Measurements from ENCODE around the gene OR5A2.
"Not testable (repeated sequence)": the region's sequence is repeated elsewhere in the genome, so short reads cannot be mapped to it uniquely, and the experiment has no call there.

The OR5A2 gene

GRCh38 chr11:59426361-59427067 lies at the start of gene OR5A2:
TSS of gene OR5A2 (minus strand) at chr11:59426413. CDS start at chr11:59422953, 3,460 bp downstream.
- DNase-seq (ENCODE audit: low read depth) = no peak

GRCh38 chr11:59475176-59475575 lies 49.0 kb upstream of the OR5A2 start:
- no peak for DNase-seq (ENCODE audit: low read depth)

- no peak for DNase-seq (ENCODE audit: low read depth)
These were observed 46.8 kb upstream of the OR5A2 start, which contains the start of gene OR4D10 for GRCh38 chr11:59473015-59473414. TSS of gene OR4D10 (plus strand) at chr11:59473315. CDS start at chr11:59477430, 4,115 bp downstream.

GRCh38 chr11:59463190-59463641 lies 37.0 kb upstream of the OR5A2 start:
- DNase-seq (ENCODE audit: low read depth) = no peak

GRCh38 chr11:59459916-59460315 lies 33.7 kb upstream of the OR5A2 start:
- no peak for DNase-seq (ENCODE audit: low read depth)

GRCh38 chr11:59456661-59457060 lies 30.4 kb upstream of the OR5A2 start, which contains the start of gene OR4D6:
TSS of gene OR4D6 (plus strand) at chr11:59456961. CDS start at chr11:59456961, 0 bp downstream.
- DNase-seq (ENCODE audit: low read depth) = no peak

GRCh38 chr11:59448484-59448883 lies 22.3 kb upstream of the OR5A2 start:
- DNase-seq (ENCODE audit: low read depth) = no peak

GRCh38 chr11:59445624-59446023 lies 19.4 kb upstream of the OR5A2 start:
- not testable (repeated sequence) for DNase-seq (ENCODE audit: low read depth)

- DNase-seq (ENCODE audit: low read depth) = no peak
These were observed 11.6 kb upstream of the OR5A2 start for GRCh38 chr11:59437770-59438169.

GRCh38 chr11:59436169-59436568 lies 10.0 kb upstream of the OR5A2 start, which contains the start of gene OR5A1:
TSS of gene OR5A1 (plus strand) at chr11:59436469. CDS start at chr11:59443169, 6,700 bp downstream.
- no peak for DNase-seq (ENCODE audit: low read depth)

GRCh38 chr11:59429924-59430516 lies 3.8 kb upstream of the OR5A2 start:
- DNase-seq (ENCODE audit: low read depth) = no peak

GRCh38 chr11:59427068-59427382 lies 812 bp upstream of the OR5A2 start:
- no peak for DNase-seq (ENCODE audit: low read depth)

GRCh38 chr11:59425131-59425530 lies 1.1 kb downstream of the OR5A2 start:
- no peak for DNase-seq (ENCODE audit: low read depth)

- DNase-seq (ENCODE audit: low read depth) = no peak
These were observed 2.4 kb downstream of the OR5A2 start for GRCh38 chr11:59423835-59424234.

GRCh38 chr11:59418156-59418555 lies 8.1 kb downstream of the OR5A2 start:
- DNase-seq (ENCODE audit: low read depth) = no peak

- DNase-seq (ENCODE audit: low read depth) = no peak
These were observed 9.2 kb downstream of the OR5A2 start for GRCh38 chr11:59417023-59417422.

GRCh38 chr11:59416613-59417012 lies 9.6 kb downstream of the OR5A2 start:
- no peak for DNase-seq (ENCODE audit: low read depth)

- DNase-seq (ENCODE audit: low read depth) = no peak
These were observed 11.1 kb downstream of the OR5A2 start for GRCh38 chr11:59415111-59415510.

GRCh38 chr11:59413646-59414045 lies 12.6 kb downstream of the OR5A2 start:
- DNase-seq (ENCODE audit: low read depth) = no peak

- no peak for DNase-seq (ENCODE audit: low read depth)
These were observed 22.7 kb downstream of the OR5A2 start for GRCh38 chr11:59403546-59403945.

- DNase-seq (ENCODE audit: low read depth) = no peak
These were observed 25.0 kb downstream of the OR5A2 start for GRCh38 chr11:59401262-59401552.

GRCh38 chr11:59400461-59401261 lies 25.6 kb downstream of the OR5A2 start:
- no peak for DNase-seq (ENCODE audit: low read depth)

- no peak for DNase-seq (ENCODE audit: low read depth)
These were observed 32.0 kb downstream of the OR5A2 start for GRCh38 chr11:59394186-59394585.

Measured in stimulated activated CD8-positive, alpha-beta memory T cell treated with anti-CD3 and anti-CD28 coated beads, Interleukin-7, amount 100 ng/mL, for 24 hours (primary cell).